ENCODE results near the gene DNAJB11.

- TF ChIP-seq CTCF (IDR thresholded peaks at IDR 0.05) (no peak), POLR2A (IDR thresholded peaks at IDR 0.05) (no peak)
Observed at GRCh38 chr3:186523434-186523833, 47.1 kb upstream of the DNAJB11 start.
